Epidermal melanocyte (primary cell): Measurements from ENCODE around the gene SORD.
A peak's percentile ranks its signal among the peaks of the same experiment; 100 is the strongest.
"Not testable (repeated sequence)": the region's sequence is repeated elsewhere in the genome, so short reads cannot be mapped to it uniquely, and the experiment has no call there.

Source experiments
- DNase-seq: peaks from one replicate; pipeline ENCODE4 v3.0.0; 2011; ENCODE audit warnings: low spot score; ENCODE audit not compliant: insufficient read length

The SORD gene

GRCh38 chr15:45093622-45094357 is 70.8 kb downstream of the SORD start:
- no peak for DNase-seq

GRCh38 chr15:45094358-45094730 is 71.3 kb downstream of the SORD start:
- DNase-seq: no peak

DNA sequence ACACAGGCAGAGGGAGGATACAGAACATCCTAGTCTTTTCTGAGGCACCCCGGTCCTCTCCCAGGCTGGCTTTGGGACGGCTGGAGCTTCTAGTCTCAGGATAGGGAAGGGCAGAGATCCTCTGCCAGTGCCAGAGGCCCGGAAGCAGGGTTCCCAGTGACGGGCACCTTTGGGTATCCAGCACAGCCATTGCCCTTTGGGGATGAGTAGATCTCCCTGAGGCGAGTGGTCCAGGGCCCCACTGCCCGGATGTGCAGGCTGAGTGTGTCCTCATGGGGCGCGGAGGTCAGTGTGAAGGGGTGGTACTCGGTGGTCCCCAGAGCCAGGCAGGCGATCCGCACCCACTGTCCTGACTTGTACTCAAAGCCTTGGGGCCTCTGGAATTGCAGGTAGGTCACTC is 72.7 kb downstream of the SORD start:
- no peak for DNase-seq

DNA sequence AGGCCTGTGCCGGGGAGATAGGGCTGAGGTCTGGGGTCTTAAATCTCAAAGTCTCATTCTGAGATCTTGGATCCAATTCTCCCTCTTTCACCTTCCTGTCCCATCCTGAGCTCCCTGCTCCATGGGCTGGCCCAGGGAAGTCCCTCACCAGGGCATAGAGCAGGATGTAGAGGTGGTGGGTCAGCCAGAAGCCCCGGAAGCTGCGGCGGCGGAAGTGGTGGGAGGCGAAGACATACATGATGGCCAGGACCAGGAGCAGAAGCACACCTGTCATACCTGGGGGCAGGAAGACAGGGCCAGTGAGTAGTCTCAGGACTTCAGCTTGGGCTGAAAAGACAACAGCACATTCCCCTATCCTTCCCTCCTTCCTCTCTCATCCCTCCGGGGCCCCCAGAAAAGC is 74.5 kb downstream of the SORD start:
- DNase-seq: no peak

DNA sequence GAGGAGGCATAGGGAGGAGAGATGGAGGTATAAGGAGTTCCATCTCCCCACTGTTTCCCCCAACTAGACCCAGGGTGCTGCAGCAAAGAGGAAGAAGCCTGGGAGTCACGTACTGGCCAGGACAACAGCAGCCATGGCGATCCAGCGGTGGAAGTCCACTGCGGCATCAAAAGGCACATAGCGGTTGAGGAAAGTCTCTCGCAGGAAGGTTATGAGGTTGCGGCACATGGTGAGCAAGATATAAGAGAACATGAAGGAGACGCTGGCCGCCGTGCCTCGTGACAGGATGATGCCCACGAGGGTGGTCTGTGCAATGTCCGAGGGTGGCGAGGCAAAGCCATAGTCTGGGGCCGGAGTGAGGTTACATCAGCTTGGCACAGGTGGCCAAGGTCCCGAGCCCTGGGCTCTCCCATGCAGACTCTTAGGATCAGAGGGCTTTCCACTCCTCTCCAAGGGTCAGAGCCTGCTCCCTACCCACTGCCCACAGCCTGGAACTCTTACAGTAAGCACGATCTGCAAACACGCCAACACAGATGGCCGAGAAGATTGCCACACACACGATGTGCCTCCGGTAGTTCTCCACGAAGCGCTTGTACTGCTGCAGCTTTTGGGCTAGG is 76.7 kb downstream of the SORD start:
- peak; percentile 9 for DNase-seq

DNA sequence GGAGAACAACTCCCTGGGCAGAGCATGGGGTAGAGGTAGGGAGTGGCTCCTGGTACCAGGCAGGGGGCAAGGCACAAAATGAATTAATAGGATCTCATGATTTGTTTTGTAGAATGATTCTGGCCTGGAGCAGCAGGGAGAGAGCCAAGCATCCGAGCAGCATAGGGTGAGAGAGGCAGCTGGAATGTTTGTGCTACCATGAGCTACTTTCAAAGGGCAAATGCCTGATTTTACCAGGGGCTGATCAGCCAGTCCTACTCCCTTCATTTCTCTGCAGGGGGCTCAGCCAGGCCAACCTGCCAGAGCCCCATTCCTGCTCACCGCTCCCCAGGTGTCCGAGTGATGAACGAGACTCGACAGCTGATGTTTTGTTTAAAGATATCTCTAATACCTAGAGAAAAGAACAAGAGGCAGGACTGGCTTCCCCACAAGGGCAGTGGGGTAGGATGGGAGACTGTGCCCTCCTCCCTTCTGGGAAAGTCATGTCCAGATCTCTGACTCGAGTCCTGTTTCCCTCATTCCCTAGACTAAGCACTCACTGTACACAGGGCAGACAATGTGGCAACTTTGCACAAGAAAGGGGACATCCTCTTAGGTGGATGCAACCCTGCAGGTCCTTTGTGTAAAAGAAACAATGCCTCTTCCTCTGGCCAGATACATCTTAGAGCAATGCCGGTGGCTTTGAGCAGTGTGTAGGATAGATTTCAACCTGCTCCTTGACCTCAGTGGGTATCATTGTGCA is 78.1 kb downstream of the SORD start:
- no peak for DNase-seq

GRCh38 chr15:45101749-45102148 is 78.8 kb downstream of the SORD start:
- no peak for DNase-seq

DNA sequence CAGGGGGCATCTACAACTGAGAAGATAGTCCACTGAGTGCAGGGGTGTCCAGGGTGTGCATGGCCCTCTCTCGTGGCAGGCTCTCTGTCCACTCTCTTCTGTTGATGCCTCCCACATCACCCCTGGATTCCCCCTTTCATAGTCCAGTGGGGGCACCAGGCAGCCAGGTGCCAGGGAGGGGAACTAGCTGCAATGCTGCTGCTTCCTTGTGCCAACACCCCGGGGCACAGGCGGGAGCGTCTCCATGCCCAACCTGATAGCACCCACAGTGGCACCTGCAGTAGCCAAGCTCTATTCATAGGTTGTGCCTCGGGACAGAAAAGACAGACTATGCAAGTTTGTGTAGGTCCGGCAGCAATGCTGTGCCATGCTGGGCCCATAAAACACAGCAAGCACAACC is 79.2 kb downstream of the SORD start:
- no peak for DNase-seq

DNA sequence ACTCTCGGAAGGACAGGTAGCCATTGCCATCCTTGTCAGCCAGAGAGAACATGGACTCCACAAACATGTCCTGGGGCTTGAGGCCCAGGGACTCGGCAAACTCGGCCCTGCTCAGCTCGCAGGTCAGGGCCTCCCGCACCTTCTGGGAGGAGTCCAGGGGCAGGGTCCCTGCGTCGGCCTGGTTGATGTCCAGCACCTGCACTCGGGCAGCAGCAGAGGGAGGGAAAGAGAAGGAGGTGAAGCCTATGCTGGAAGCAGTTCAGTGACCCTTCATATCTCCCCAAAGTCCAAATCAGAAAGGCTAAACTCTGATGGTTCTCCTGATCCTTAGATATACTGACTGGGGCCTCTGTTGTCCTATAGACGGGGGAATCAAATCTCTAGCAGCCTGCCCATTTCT is 81.2 kb downstream of the SORD start:
- DNase-seq: not testable (repeated sequence)

- DNase-seq: no peak
These were observed 82.6 kb downstream of the SORD start for GRCh38 chr15:45105586-45105985.

- DNase-seq: peak; percentile 7
These were observed 83.2 kb downstream of the SORD start for GRCh38 chr15:45106002-45106790.

DNA sequence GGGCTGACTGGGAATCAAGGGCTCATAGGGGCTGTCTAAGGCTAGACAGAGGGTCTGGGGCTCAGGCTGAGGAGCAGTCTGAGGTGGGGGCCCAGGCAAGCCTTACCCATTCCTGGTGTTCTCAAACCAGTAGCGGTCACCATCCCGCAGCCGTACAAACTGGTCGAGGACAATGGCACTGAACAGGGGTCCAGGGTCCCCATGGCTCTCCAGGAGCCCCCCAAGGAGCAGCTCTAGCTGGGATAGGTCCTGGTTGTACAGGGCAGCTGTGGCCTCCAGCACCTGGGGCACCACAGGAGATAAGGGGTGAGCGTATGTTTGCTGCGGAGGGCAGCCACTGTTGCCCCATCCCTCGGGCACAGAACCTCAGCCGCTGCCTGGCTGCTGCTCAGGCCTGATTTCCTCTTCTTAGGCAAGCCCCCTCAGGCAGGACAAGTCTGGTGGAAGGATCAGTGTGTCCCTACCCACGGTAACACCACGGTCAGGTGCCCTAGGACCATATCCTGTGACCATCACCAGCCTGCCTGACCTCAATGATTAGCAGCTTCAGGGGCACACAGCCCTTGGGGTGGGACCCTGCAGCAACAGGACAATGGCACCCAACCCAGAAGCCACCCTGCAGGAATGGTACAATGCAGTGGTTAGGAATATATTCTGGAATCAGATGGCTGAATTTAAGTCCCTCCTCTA is 85.1 kb downstream of the SORD start:
- DNase-seq: no peak

GRCh38 chr15:45110256-45110820 is 87.3 kb downstream of the SORD start:
- no peak for DNase-seq

DNA sequence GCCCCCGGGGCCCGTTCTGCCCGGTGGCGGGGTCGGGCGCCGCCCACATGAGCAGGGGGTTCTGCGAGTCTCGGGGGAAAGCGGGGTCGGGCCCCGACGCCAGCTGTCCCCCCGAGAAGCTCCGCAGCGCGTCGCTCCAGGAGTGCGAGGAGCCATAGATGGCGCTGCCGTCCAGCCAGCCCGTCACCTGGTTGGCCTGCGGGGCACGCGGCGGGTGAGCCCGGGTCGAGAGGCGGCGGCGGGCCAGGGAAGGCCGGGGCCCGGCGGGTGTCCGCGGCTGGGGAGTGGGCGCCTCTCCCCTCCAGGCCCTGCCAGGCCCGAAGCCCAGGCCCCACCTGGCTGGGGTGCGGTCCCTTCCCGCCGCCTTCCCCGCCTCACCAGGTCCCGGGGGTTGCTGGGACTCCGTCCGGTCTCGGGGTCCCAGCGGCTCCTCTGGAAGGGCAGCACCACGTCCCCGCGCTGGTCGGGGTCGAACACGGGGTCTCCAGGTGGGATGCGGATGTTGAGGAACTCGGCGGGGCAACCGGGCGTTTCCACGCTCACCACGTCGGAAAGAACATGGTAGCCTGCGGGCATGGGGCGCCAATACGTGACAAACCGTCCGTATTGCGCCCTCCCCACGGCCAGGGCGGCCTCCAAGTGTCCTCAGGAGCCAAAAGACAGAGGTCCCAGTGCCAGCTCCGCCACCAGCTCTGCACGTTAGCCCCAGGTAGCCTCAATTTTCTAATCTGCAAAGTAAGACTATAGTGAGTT is 88.6 kb downstream of the SORD start:
- DNase-seq: no peak

GRCh38 chr15:45112143-45112590 is 89.2 kb downstream of the SORD start:
- no peak for DNase-seq

- DNase-seq: no peak
These were observed 89.8 kb downstream of the SORD start for GRCh38 chr15:45112591-45113379.

DNA sequence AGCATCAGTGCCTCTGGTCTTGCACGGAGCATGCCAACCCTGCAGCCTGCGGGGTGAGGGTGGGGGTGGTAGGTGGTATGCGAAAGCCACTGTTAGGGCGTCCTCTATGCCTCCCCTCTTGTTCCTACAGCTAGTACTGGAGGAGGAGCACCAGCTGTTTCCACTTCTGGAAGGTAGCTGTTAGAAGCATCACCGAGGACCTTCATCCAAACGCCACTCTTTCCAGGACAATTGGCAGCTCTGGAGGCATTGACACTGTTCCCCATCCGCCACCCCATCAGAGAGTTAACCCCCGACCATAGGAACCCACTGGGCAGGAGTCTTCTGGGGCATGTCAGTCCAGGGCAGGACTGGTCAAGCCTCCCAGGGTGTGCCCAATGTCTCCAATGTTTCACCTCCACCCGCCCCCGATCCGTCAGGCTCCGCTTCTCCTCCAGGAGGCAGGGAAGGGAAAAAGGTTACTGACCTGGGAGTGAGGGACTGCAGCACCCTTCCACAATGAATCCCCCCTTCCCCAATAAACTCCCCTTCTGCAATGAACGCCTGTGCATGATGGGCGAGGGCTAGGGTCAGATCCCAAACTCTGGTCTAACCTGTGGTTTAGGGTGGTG is 90.5 kb downstream of the SORD start:
- no peak for DNase-seq

GRCh38 chr15:45114076-45114750 is 91.2 kb downstream of the SORD start, which contains the start of the genes DUOX2 and DUOXA2:
TSS of gene DUOX2 (minus strand) at chr15:45114172. CDS start at chr15:45113411, 761 bp downstream.
TSS of gene DUOXA2 (plus strand) at chr15:45114326. CDS start at chr15:45114606, 280 bp downstream.
- DNase-seq: no peak
